ENCODE data around the gene MXD1.

- TF ChIP-seq EZH2 (IDR thresholded peaks at IDR 0.05; ENCODE audit: low read depth, unreplicated experiment) (no peak), CTCF (conservative IDR thresholded peaks at IDR 0.05; ENCODE audit: low read depth in 2 of 2) (no peak), POLR2AphosphoS5 (IDR thresholded peaks at IDR 0.05; ENCODE audit: low read depth) (no peak), CREB1 (CRISPR knock-in tag; IDR thresholded peaks at IDR 0.05; ENCODE audit: low read depth) (no peak), ETS1 (IDR thresholded peaks at IDR 0.05) (no peak), REST (IDR thresholded peaks at IDR 0.05; ENCODE audit: unreplicated experiment) (no peak), EZH2phosphoT487 (IDR thresholded peaks at IDR 0.05; ENCODE audit: unreplicated experiment) (no peak), ZNF462 (CRISPR knock-in tag; IDR thresholded peaks at IDR 0.05) (no peak), STAT1 (IDR thresholded peaks at IDR 0.05; ENCODE audit: unreplicated experiment) (no peak)
Measured at GRCh38 chr2:69989009-69989408, 74.1 kb downstream of the MXD1 start.

Measured in GM23338 (cell line).